Stomach (tissue), 9 donors: ENCODE data around the gene METTL4. TPM values are rescaled to one million over a fixed set of nuclear protein-coding genes. Genes with fewer than 3 reads are reported as not detected.

Experiments used
- DNase-seq, 2 donors: peaks; one replicate each; pipeline versions ENCODE4 v3.0.0 to v3.0.0-alpha.2; 2013 to 2019
- H3K27ac ChIP-seq, 5 donors: fragments of 200-600 bp in 4 of 5; sonication (generic) in 4 of 5; one replicate each; pipeline ENCODE4 v1.5.1; 2013 to 2019; ENCODE audit warnings: mild to moderate bottlenecking in 1 of 5, moderate library complexity in 1 of 5
- H3K27me3 ChIP-seq, 3 donors: fragments of 200-600 bp; sonication (generic); one replicate each; pipeline ENCODE4 v1.5.1; 2017 to 2019; ENCODE audit warnings: mixed run types in 1 of 3
- H3K36me3 ChIP-seq, 4 donors: fragments of 200-600 bp; sonication (generic); 1 replicate in 3 of 4; 2 replicates in 1 of 4; pipeline ENCODE4 v1.5.1; 2016 to 2019
- H3K4me1 ChIP-seq, 4 donors: fragments of 200-600 bp; sonication (generic); one replicate each; pipeline ENCODE4 v1.5.1; 2016 to 2019
- H3K4me3 ChIP-seq, 4 donors: fragments of 200-600 bp; sonication (generic) in 3 of 4; one replicate each; pipeline ENCODE4 v1.5.1; 2016 to 2019; ENCODE audit warnings: mild to moderate bottlenecking in 1 of 4
- H3K9me3 ChIP-seq, 4 donors: fragments of 200-600 bp; sonication (generic); one replicate each; pipeline ENCODE4 v1.5.1; 2016 to 2019
- EP300 ChIP-seq: sonication (generic); formaldehyde crosslinking; IDR thresholded peaks from one replicate; pipeline ENCODE4 v1.6.1; 2017; ENCODE audit warnings: antibody characterized with exemption
- POLR2A ChIP-seq, 4 donors: fragments of 450-650 bp; IDR thresholded peaks; one replicate each; pipeline ENCODE4 v1.6.1; 2016; ENCODE audit warnings: antibody characterized with exemption in 4 of 4, control low read depth in 2 of 4, mild to moderate bottlenecking in 1 of 4, moderate library complexity in 1 of 4
- POLR2AphosphoS5 ChIP-seq, 3 donors: sonication (generic); formaldehyde crosslinking; IDR thresholded peaks; one replicate each; pipeline ENCODE4 v1.6.1; 2016; ENCODE audit warnings: antibody characterized with exemption in 3 of 3
- WGBS, 5 donors: extraction: QIAGEN DNeasy Blood & Tissue Kit in 3 of 5; methylation state at CpG; one replicate each; pipeline versions ENCODE4 v1.1.5 to v1.1.7; 2013 to 2018; 5-methylcytosine and 5-hydroxymethylcytosine counted together
- intact Hi-C: fragments of 100-400 bp; cut with DNase I; formaldehyde crosslinking; loops from one replicate; pipeline ENCODE4 v1.15.1; 2023; ENCODE audit warnings: low total_unique reads
- polyA plus RNA-seq, 3 donors: library from polyadenylated mRNA; stranded (reverse); fragments of 200-250 nt; gene quantifications; one replicate each; pipeline ENCODE4 v1.2.3, GENCODE V29; 2013
- total RNA-seq, 5 donors: library from RNA; depleted of rRNA; stranded (reverse); fragments of >200 nt; gene quantifications; one replicate each; pipeline versions ENCODE4 v1.1.0 to v1.2.3, GENCODE V29; 2014 to 2016
- TF ChIP-seq, protein P1 (sequence below), 7 experiments: fragments of 450-650 bp in 4 of 7; fragments of 200-600 bp in 3 of 7; sonication (generic) in 3 of 7; IDR thresholded peaks; one replicate each; pipeline ENCODE4 v1.5.1; 2016 to 2019; ENCODE audit warnings: antibody characterized with exemption in 7 of 7, control low read depth in 2 of 7, mild to moderate bottlenecking in 1 of 7
- donor health status: healthy with polysubstance abuse.
- donor health status: Bipolar disorder and iron deficiency.
- donor health status: healthy.

METTL4 gene
- total and polyA plus RNA-seq, 8 donors: 0.89 to 17.1 (median 4.2) TPM

DNA sequence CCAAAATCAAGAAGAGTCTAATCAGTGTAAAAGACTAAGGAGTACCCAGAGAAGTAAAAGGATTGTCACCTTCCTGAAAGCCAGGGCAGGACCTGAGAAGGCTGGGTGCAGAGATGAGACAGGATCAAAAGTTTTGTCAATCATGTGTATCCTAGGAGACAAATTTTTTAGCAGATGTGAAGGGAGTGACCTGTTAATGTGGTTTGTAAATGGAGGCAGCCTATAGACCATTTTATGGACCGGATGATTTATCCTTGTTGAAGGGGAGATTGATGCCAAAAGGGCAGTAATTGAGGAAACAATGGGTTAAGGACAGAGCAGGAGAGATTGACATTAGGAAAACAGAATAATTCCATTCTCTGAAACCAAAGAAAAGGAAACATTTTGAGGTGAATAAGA is 865 bp upstream of the METTL4 start:
- intact Hi-C loops: loop anchor here (10.0 kb wide), 1 partner anchor 83 kb away; the partner anchor contains the start of gene SMCHD1

DNA sequence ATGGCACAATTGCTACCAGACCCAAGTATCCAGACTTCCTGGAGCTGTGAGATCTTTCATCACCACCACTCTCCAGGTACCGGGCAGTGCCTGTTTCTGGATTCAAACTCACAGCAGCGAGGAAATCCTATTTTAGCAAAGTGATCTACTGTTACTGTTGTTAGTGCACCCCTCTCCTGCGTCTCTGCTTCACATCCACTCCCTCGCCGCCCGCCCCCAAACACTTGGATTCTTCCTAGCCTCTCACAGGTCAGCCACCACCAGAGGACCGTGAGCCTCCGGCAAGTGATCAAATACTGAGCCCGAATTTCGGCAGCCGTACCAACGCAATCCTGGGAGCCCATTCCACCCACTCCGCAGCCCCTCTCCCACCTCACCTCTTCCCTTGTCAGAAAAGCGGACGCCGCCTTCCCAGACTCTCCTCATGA is 519 bp downstream of the METTL4 start:
- 0 to 1% (median 0%) methylated on average over 16 of the region's 16 CpGs for WGBS, 5 donors
- H3K27ac ChIP-seq: peak overlapping the region; percentile 93 to 97 (median 95)
- peaks cover 9 to 43% (median 25%) of the 10 kb centered on the region in 4 donors for H3K4me1 ChIP-seq
- peak; percentile 67 to 88 for DNase-seq
- no peak for TF ChIP-seq POLR2AphosphoS5 (IDR thresholded peaks at IDR 0.05)
- TF ChIP-seq, protein P1, sequence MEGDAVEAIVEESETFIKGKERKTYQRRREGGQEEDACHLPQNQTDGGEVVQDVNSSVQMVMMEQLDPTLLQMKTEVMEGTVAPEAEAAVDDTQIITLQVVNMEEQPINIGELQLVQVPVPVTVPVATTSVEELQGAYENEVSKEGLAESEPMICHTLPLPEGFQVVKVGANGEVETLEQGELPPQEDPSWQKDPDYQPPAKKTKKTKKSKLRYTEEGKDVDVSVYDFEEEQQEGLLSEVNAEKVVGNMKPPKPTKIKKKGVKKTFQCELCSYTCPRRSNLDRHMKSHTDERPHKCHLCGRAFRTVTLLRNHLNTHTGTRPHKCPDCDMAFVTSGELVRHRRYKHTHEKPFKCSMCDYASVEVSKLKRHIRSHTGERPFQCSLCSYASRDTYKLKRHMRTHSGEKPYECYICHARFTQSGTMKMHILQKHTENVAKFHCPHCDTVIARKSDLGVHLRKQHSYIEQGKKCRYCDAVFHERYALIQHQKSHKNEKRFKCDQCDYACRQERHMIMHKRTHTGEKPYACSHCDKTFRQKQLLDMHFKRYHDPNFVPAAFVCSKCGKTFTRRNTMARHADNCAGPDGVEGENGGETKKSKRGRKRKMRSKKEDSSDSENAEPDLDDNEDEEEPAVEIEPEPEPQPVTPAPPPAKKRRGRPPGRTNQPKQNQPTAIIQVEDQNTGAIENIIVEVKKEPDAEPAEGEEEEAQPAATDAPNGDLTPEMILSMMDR (IDR thresholded peaks at IDR 0.05): peak in 1 of 7 experiments; percentile 13
- no peak for TF ChIP-seq POLR2A (IDR thresholded peaks at IDR 0.05)
- H3K4me3 ChIP-seq: peak overlapping the region; percentile 67 to 68 (median 67)
- intact Hi-C loops: loop anchor here (10.0 kb wide), 1 partner anchor 84 kb away; the partner anchor contains the start of gene SMCHD1
- no peaks in the 10 kb centered on the region for H3K27me3 ChIP-seq
- H3K36me3 ChIP-seq: peaks cover 0 to 15% (median 3%) of the 10 kb centered on the region in 4 donors
- no peaks in the 10 kb centered on the region for H3K9me3 ChIP-seq

More for the DNA sequence above, 865 bp upstream of the METTL4 start:
- H3K36me3 ChIP-seq: peaks cover 0 to 3% (median under 1%) of the 10 kb centered on the region in 4 donors
- H3K4me3 ChIP-seq: peak overlapping the region in 3 of 4 donors; percentile 67
- TF ChIP-seq POLR2AphosphoS5 (IDR thresholded peaks at IDR 0.05): no peak
- TF ChIP-seq, protein P1 (IDR thresholded peaks at IDR 0.05): no peak
- no peak for TF ChIP-seq POLR2A (IDR thresholded peaks at IDR 0.05)
- H3K27ac ChIP-seq: no peak overlapping the region
- 0 to 7% (median 4%) methylated on average over 1 of the region's 1 CpG for WGBS, 5 donors
- peaks cover 9 to 43% (median 25%) of the 10 kb centered on the region in 4 donors for H3K4me1 ChIP-seq
- no peaks in the 10 kb centered on the region for H3K27me3 ChIP-seq
- no peak for DNase-seq
- no peaks in the 10 kb centered on the region for H3K9me3 ChIP-seq

DNA sequence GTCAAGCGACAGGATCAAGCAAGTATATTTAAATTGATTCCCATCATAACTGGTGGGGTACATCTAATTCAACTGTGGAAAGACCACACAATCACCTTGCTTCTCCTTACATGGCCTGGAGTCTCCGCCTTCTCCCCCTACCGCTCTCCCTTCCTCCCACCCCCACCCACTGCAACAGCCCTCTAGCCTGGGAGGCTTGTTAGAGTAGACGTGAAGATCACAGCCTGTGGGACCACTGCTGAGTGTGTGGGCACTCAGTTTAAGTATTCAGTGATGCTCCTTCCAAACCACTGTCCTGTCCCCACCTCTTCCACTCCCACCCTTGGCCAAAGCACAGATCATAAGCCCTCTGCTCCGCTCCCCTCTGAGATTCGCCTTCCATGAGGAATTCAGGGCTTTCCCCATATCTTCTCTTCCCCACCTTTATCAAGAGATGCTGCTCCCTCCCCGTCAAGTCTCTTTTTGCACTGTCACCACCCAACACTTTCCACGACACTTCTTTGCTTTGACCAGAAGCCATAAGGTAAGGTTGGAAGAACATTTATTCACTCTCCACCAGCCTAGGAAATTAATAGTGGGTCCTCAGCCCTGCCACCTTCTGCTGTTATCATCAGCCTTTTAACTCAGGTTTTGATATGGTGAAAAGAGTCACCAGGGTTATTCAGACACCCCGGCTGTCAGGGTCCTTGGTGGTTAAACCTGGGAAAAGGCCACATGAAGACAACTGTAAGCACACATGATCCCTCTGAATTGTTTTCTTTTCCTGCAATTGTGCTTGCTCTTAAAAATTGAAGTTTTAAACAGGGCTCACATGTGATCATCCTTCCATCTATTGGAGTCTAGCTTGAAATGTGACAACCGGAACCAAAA is 1.7 kb downstream of the METTL4 start:
- DNase-seq: no peak
- peaks cover 0 to 25% (median 6%) of the 10 kb centered on the region in 4 donors for H3K36me3 ChIP-seq
- peaks cover 9 to 43% (median 25%) of the 10 kb centered on the region in 4 donors for H3K4me1 ChIP-seq
- peak overlapping the region in 3 of 4 donors; percentile 67 for H3K4me3 ChIP-seq
- H3K27me3 ChIP-seq: no peaks in the 10 kb centered on the region
- no peaks in the 10 kb centered on the region for H3K9me3 ChIP-seq
- WGBS, 5 donors: 80 to 84% (median 81%) methylated on average over 10 of the region's 10 CpGs
- intact Hi-C loops: loop anchor here (10.0 kb wide), 1 partner anchor 85 kb away; the partner anchor contains the start of gene SMCHD1
- TF ChIP-seq, protein P1 (IDR thresholded peaks at IDR 0.05): no peak
- TF ChIP-seq POLR2AphosphoS5 (IDR thresholded peaks at IDR 0.05): no peak
- no peak for TF ChIP-seq EP300
- TF ChIP-seq POLR2A (IDR thresholded peaks at IDR 0.05): no peak
- H3K27ac ChIP-seq: no peak overlapping the region

DNA sequence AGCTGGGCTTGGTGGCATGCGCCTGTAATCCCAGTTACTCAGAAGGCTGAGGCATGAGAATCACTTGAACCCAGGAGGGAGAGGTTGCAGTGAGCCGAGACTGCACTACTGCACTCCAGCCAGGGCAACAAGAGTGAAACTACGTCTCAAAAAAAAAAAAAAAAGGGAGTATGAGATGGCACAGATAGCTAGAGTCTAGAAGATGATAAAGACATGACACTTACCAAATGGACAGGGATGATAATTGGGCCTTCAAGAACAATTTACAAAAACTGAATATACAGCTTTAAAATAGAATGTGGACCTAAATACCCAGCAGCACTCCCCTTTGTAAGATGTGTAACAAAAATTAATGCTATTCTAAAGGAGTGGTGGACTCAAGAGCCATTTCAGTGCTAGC is 2.7 kb downstream of the METTL4 start:
- WGBS, 5 donors: 89 to 99% (median 94%) methylated on average over 3 of the region's 3 CpGs
- H3K27ac ChIP-seq: no peak overlapping the region
- H3K4me3 ChIP-seq: no peak overlapping the region
- H3K36me3 ChIP-seq: peaks cover 0 to 25% (median 9%) of the 10 kb centered on the region in 4 donors
- no peak for TF ChIP-seq POLR2AphosphoS5 (IDR thresholded peaks at IDR 0.05)
- TF ChIP-seq, protein P1 (IDR thresholded peaks at IDR 0.05): no peak
- TF ChIP-seq POLR2A (IDR thresholded peaks at IDR 0.05): no peak
- TF ChIP-seq EP300: no peak
- intact Hi-C loops: no loop called here
- no peaks in the 10 kb centered on the region for H3K9me3 ChIP-seq
- H3K4me1 ChIP-seq: peaks cover 9 to 43% (median 25%) of the 10 kb centered on the region in 4 donors
- no peaks in the 10 kb centered on the region for H3K27me3 ChIP-seq
- DNase-seq: no peak
